SK-N-SH (cell line): ENCODE measurements around the gene TLX1. TPM values are rescaled to one million over a fixed set of nuclear protein-coding genes. Genes with fewer than 3 reads are reported as not detected.

ENCODE experiments used
- CTCF ChIA-PET: fragments of 300-600, 350-600 bp; formaldehyde crosslinking; extraction: SDS; loops from one replicate; lab custom pipeline; 2021; lab: Yijun Ruan, JAX
- POLR2A ChIA-PET: fragments of 350-600 bp; sonication (Branson Sonifier 250); formaldehyde crosslinking; extraction: SDS; loops from one replicate; lab custom pipeline; 2020; ENCODE audit warnings: antibody characterized with exemption, inconsistent platforms; lab: Yijun Ruan, JAX
- DNase-seq: peaks from one replicate; pipeline ENCODE4 v3.0.0; 2012
- H2AFZ ChIP-seq: fragments of 200-600 bp; sonication (generic); 2 replicates; pipeline ENCODE4 v1.8.1; 2016; ENCODE audit warnings: antibody characterized with exemption, mild to moderate bottlenecking, low read depth
- H3F3A ChIP-seq: fragments of 200-600 bp; sonication (generic); replicated peaks from 2 replicates; pipeline ENCODE3; 2016; ENCODE audit warnings: antibody characterized with exemption, mild to moderate bottlenecking; ENCODE audit not compliant: insufficient read depth
- H3K27ac ChIP-seq, 2 experiments: fragments of 200-500 bp in 1 of 2; fragments of 200-600 bp in 1 of 2; sonication (Bioruptor generic) in 1 of 2; sonication (generic), shearing (Covaris generic) in 1 of 2; 2 replicates each; pipeline versions ENCODE4 v1.5.1 to v1.6.1; 2014 to 2016; ENCODE audit warnings: low read depth in 2 of 2, inconsistent platforms in 1 of 2, low read length in 1 of 2, mild to moderate bottlenecking in 1 of 2, mixed read lengths in 1 of 2
- H3K27me3 ChIP-seq: fragments of 200-600 bp; sonication (generic), shearing (Covaris generic); 2 replicates; pipeline ENCODE4 v1.6.1; 2016; ENCODE audit warnings: mixed run types; ENCODE audit not compliant: insufficient read depth
- H3K36me3 ChIP-seq, 2 experiments: fragments of 200-500 bp in 1 of 2; fragments of 200-600 bp in 1 of 2; sonication (Bioruptor generic) in 1 of 2; sonication (generic) in 1 of 2; replicated peaks in 1 of 2; 2 replicates each; pipeline versions ENCODE3 to v1.5.1; 2014 to 2016; ENCODE audit warnings: low read length in 1 of 2, mild to moderate bottlenecking in 1 of 2; ENCODE audit not compliant: insufficient read depth in 2 of 2, control insufficient read depth in 1 of 2
- H3K4me1 ChIP-seq, 2 experiments: fragments of 200-500 bp in 1 of 2; fragments of 200-600 bp in 1 of 2; sonication (Bioruptor generic) in 1 of 2; sonication (generic), shearing (Covaris generic) in 1 of 2; 2 replicates each; pipeline versions ENCODE4 v1.5.1 to v1.6.1; 2014 to 2016; ENCODE audit warnings: low read depth in 1 of 2, low read length in 1 of 2, mixed run types in 1 of 2; ENCODE audit not compliant: insufficient read depth in 2 of 2, control insufficient read depth in 1 of 2
- H3K4me2 ChIP-seq: fragments of 200-600 bp; sonication (generic), shearing (Covaris generic); 2 replicates; pipeline ENCODE4 v1.6.1; 2017; ENCODE audit warnings: mixed run types
- H3K4me3 ChIP-seq, 2 experiments: fragments of 200-500 bp in 1 of 2; fragments of 200-600 bp in 1 of 2; sonication (Bioruptor generic) in 1 of 2; sonication (generic), shearing (Covaris generic) in 1 of 2; 2 replicates each; pipeline versions ENCODE4 v1.5.1 to v1.8.1; 2014 to 2016; ENCODE audit warnings: low read depth in 2 of 2, inconsistent platforms in 1 of 2, low read length in 1 of 2, mild to moderate bottlenecking in 1 of 2, mixed read lengths in 1 of 2, moderate library complexity in 1 of 2
- H3K79me2 ChIP-seq: fragments of 200-600 bp; sonication (generic); 2 replicates; pipeline ENCODE4 v1.8.1; 2017; ENCODE audit warnings: mild to moderate bottlenecking; ENCODE audit not compliant: insufficient read depth
- H3K9ac ChIP-seq: fragments of 200-600 bp; sonication (generic); 2 replicates; pipeline ENCODE4 v1.6.1; 2017; ENCODE audit warnings: mixed run types
- H3K9me2 ChIP-seq: fragments of 200-600 bp; sonication (generic); 2 replicates; pipeline ENCODE4 v1.6.1; 2017; ENCODE audit warnings: mixed run types
- H3K9me3 ChIP-seq: fragments of 200-600 bp; sonication (generic); 2 replicates; pipeline ENCODE4 v1.6.1; 2017; ENCODE audit warnings: mixed run types, mild to moderate bottlenecking, moderate library complexity
- H4K20me1 ChIP-seq: fragments of 200-600 bp; sonication (generic); 2 replicates; pipeline ENCODE4 v1.6.1; 2017; ENCODE audit warnings: mild to moderate bottlenecking, mixed run types; ENCODE audit not compliant: insufficient read depth
- CHD2 ChIP-seq: fragments of 150-350 bp; IDR thresholded peaks from 2 replicates; pipeline ENCODE4 v1.6.1; 2018; ENCODE audit warnings: low read length; ENCODE audit not compliant: partially characterized antibody
- FOSL2 ChIP-seq: IDR thresholded peaks from 2 replicates; pipeline ENCODE4 v1.4.0; 2012; ENCODE audit warnings: low read depth, mild to moderate bottlenecking, moderate library complexity, borderline replicate concordance
- FOXM1 ChIP-seq: IDR thresholded peaks from 2 replicates; pipeline ENCODE4 v1.4.0; 2012; ENCODE audit warnings: low read depth, mild to moderate bottlenecking
- JUND ChIP-seq: IDR thresholded peaks from 2 replicates; pipeline ENCODE4 v1.4.0; 2012
- MXI1 ChIP-seq: IDR thresholded peaks from 2 replicates; pipeline ENCODE4 v1.6.1; 2012; ENCODE audit warnings: mild to moderate bottlenecking, low read depth, low read length, improper control_type of control experiment
- NFIC ChIP-seq: IDR thresholded peaks from 2 replicates; pipeline ENCODE4 v1.4.0; 2012; ENCODE audit warnings: borderline replicate concordance
- NRF1 ChIP-seq: IDR thresholded peaks from 2 replicates; pipeline ENCODE4 v1.6.1; 2012; ENCODE audit warnings: low read depth, mild to moderate bottlenecking, low read length
- POLR2AphosphoS5 ChIP-seq: IDR thresholded peaks from 2 replicates; pipeline ENCODE4 v1.6.1; 2012; ENCODE audit warnings: low read depth, low read length
- RAD21 ChIP-seq: IDR thresholded peaks from 2 replicates; pipeline ENCODE4 v1.6.1; 2012; ENCODE audit warnings: mild to moderate bottlenecking, low read length
- RFX5 ChIP-seq: IDR thresholded peaks from 2 replicates; pipeline ENCODE4 v1.6.1; 2012; ENCODE audit warnings: mild to moderate bottlenecking, improper control_type of control experiment, low read length
- RXRA ChIP-seq: IDR thresholded peaks from 2 replicates; pipeline ENCODE4 v1.4.0; 2012; ENCODE audit warnings: low read depth, mild to moderate bottlenecking, borderline replicate concordance
- SMC3 ChIP-seq: IDR thresholded peaks from 2 replicates; pipeline ENCODE4 v1.6.1; 2012; ENCODE audit warnings: low read depth, low read length, improper control_type of control experiment
- TCF12 ChIP-seq: IDR thresholded peaks from 2 replicates; pipeline ENCODE4 v1.4.0; 2012
- YY1 ChIP-seq: IDR thresholded peaks from 2 replicates; pipeline ENCODE4 v1.4.0; 2012; ENCODE audit warnings: low read depth, mild to moderate bottlenecking
- WGBS: methylation state at CpG from one replicate; pipeline ENCODE4 v1.1.6; 2017; ENCODE audit warnings: low lambda C conversion rate; 5-methylcytosine and 5-hydroxymethylcytosine counted together
- polyA plus RNA-seq, 3 experiments: library from polyadenylated mRNA; depleted of rRNA; stranded (reverse); fragments of >200 nt; gene quantifications; 2 replicates each; pipeline ENCODE4 v1.2.3, GENCODE V29; 2012
- TF ChIP-seq, protein P1 (sequence below): IDR thresholded peaks from 2 replicates; pipeline ENCODE4 v1.4.0; 2012; ENCODE audit warnings: low read depth, borderline replicate concordance
- TF ChIP-seq, protein P2 (sequence below): fragments of 150-350 bp; IDR thresholded peaks from 2 replicates; pipeline ENCODE4 v1.6.1; 2017; ENCODE audit warnings: antibody characterized with exemption, low read length, low read depth, borderline replicate concordance
- TF ChIP-seq, protein P3 (sequence below): IDR thresholded peaks from 2 replicates; pipeline ENCODE4; 2012

The TLX1 gene
- polyA plus RNA-seq, 1 of the 3 experiments (the other 2 are of a cell fraction) = not detected

DNA sequence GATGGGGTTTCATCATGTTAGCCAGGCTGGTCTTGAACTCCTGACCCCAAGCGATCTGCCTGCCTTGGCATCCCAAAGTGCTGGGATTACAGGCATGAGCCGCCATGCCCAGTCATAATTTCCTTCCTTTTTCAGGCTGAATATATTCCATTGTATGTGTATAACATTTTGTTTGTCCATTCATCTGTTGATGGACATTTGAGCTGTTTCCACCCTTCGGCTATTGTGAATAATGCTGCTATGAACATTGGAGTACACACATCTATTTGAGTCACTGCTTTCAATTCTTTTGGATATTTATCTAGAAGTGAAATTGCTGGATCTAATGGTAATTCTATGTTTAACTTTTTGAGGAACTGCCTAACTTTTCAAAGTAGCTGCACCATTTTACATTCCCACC is 34.6 kb downstream of the TLX1 start:
- Histone ChIP-seq H4K20me1 (no peaks in the 10 kb centered on the region), H3K36me3 (no peaks in the 10 kb centered on the region), H3F3A (no peaks in the 10 kb centered on the region), H3K4me3 (no peak overlapping the region), H3K79me2 (no peaks in the 10 kb centered on the region), H3K27me3 (peaks cover 39% of the 10 kb centered on the region), H2AFZ (no peak overlapping the region), H3K4me1 (peaks cover 0 to 10% of the 10 kb centered on the region in 2 experiments; a peak in 1 of 4 replicates), H3K9me3 (no peaks in the 10 kb centered on the region), H3K27ac (no peak overlapping the region), H3K4me2 (no peak overlapping the region), H3K9me2 (no peaks in the 10 kb centered on the region)
- no peak for DNase-seq
- 13% methylated on average over 3 of the region's 3 CpGs for WGBS
- CTCF ChIA-PET = interaction anchor here (0.8 to 2.9 kb wide), 4 partner anchors 24 to 615 kb away, joined by 3 to 19 read pairs (median 10); no protein-coding TSS in a partner anchor
- TF ChIP-seq NFIC (no peak), YY1 (no peak), MXI1 (no peak), FOSL2 (no peak), RAD21 (no peak), POLR2AphosphoS5 (no peak), NRF1 (no peak), SMC3 (no peak), RFX5 (no peak), JUND (no peak), TCF12 (no peak)
- TF ChIP-seq, protein P1, sequence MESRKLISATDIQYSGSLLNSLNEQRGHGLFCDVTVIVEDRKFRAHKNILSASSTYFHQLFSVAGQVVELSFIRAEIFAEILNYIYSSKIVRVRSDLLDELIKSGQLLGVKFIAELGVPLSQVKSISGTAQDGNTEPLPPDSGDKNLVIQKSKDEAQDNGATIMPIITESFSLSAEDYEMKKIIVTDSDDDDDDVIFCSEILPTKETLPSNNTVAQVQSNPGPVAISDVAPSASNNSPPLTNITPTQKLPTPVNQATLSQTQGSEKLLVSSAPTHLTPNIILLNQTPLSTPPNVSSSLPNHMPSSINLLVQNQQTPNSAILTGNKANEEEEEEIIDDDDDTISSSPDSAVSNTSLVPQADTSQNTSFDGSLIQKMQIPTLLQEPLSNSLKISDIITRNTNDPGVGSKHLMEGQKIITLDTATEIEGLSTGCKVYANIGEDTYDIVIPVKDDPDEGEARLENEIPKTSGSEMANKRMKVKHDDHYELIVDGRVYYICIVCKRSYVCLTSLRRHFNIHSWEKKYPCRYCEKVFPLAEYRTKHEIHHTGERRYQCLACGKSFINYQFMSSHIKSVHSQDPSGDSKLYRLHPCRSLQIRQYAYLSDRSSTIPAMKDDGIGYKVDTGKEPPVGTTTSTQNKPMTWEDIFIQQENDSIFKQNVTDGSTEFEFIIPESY = no peak
- TF ChIP-seq, protein P2, sequence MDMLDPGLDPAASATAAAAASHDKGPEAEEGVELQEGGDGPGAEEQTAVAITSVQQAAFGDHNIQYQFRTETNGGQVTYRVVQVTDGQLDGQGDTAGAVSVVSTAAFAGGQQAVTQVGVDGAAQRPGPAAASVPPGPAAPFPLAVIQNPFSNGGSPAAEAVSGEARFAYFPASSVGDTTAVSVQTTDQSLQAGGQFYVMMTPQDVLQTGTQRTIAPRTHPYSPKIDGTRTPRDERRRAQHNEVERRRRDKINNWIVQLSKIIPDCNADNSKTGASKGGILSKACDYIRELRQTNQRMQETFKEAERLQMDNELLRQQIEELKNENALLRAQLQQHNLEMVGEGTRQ = no peak
- TF ChIP-seq, protein P3, sequence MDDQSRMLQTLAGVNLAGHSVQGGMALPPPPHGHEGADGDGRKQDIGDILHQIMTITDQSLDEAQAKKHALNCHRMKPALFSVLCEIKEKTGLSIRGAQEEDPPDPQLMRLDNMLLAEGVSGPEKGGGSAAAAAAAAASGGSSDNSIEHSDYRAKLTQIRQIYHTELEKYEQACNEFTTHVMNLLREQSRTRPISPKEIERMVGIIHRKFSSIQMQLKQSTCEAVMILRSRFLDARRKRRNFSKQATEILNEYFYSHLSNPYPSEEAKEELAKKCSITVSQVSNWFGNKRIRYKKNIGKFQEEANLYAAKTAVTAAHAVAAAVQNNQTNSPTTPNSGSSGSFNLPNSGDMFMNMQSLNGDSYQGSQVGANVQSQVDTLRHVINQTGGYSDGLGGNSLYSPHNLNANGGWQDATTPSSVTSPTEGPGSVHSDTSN = no peak
- TF ChIP-seq, all 33 proteins: peak for 0
- POLR2A ChIA-PET = no interaction called here
- no peak overlapping the region for H3K9ac ChIP-seq

DNA sequence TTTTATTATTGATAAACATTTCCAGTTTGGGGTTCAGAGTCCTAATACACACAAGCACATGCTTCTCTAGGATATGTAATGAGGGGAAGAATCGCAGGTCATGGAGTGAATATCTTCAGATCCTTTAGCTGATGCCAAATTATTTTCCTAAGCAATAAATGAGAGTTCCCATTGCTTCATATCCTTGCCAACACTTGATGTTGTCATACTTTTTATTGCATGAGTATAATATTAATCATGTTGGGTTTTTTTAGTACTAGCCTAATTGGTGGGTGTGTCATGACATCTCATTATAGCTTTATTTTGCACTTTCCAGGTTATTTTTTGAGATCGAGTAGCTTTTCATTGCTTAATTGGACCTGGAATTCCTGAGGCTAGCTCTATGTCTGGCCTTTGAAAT is 35.3 kb downstream of the TLX1 start:
- peaks cover 0 to 10% of the 10 kb centered on the region in 2 experiments; a peak in 1 of 4 replicates for H3K4me1 ChIP-seq
- CTCF ChIA-PET = interaction anchor here (0.8 to 2.9 kb wide), 5 partner anchors 25 to 615 kb away, joined by 3 to 19 read pairs (median 4); no protein-coding TSS in a partner anchor
- no peak for DNase-seq
- TF ChIP-seq RXRA = no peak
- TF ChIP-seq YY1 = no peak
- no peak for TF ChIP-seq NFIC
- TF ChIP-seq FOXM1 = no peak
- TF ChIP-seq FOSL2 = no peak
- TF ChIP-seq CHD2 = no peak
- no peaks in the 10 kb centered on the region for H4K20me1 ChIP-seq
- POLR2A ChIA-PET = no interaction called here
- H3K4me2 ChIP-seq = no peak overlapping the region
- H3K4me3 ChIP-seq = no peak overlapping the region
- no peaks in the 10 kb centered on the region for H3K79me2 ChIP-seq
- no peaks in the 10 kb centered on the region for H3F3A ChIP-seq
- H3K9me3 ChIP-seq = no peaks in the 10 kb centered on the region
- no peak overlapping the region for H3K9ac ChIP-seq
- H3K9me2 ChIP-seq = no peaks in the 10 kb centered on the region
- no peaks in the 10 kb centered on the region for H3K36me3 ChIP-seq
- 9% methylated on average over 2 of the region's 2 CpGs for WGBS
- peaks cover 35% of the 10 kb centered on the region; the same call in 1 of the 2 replicates for H3K27me3 ChIP-seq
- no peak overlapping the region for H2AFZ ChIP-seq
- no peak overlapping the region for H3K27ac ChIP-seq
